NCI-H2107 (cell line): ENCODE measurements around the gene PIRT.
"Not testable (repeated sequence)": the region's sequence is repeated elsewhere in the genome, so short reads cannot be mapped to it uniquely, and the experiment has no call there.

ENCODE experiments used
- DNase-seq: peaks from one replicate; lab custom pipeline; 2025; lab: John Stamatoyannopoulos, UW

The PIRT gene

GRCh38 chr17:10837921-10838320 lies at the start of gene PIRT:
TSS of gene PIRT (minus strand) at chr17:10838087. CDS start at chr17:10825645, 12,442 bp downstream.
- DNase-seq: no peak

GRCh38 chr17:10881959-10882358 lies 44.1 kb upstream of the PIRT start:
- DNase-seq: no peak

GRCh38 chr17:10879190-10879836 lies 41.4 kb upstream of the PIRT start:
- DNase-seq: no peak

- DNase-seq: no peak
Measured at GRCh38 chr17:10875984-10876555, 38.2 kb upstream of the PIRT start.

- DNase-seq: no peak
Measured at GRCh38 chr17:10875430-10875851, 37.6 kb upstream of the PIRT start.

- no peak for DNase-seq
Measured at GRCh38 chr17:10871914-10872313, 34.0 kb upstream of the PIRT start.

GRCh38 chr17:10870336-10871050 lies 32.6 kb upstream of the PIRT start:
- DNase-seq: no peak

GRCh38 chr17:10868744-10869143 lies 30.9 kb upstream of the PIRT start:
- not testable (repeated sequence) for DNase-seq

GRCh38 chr17:10859051-10859450 lies 21.2 kb upstream of the PIRT start:
- no peak for DNase-seq

GRCh38 chr17:10857976-10858375 lies 20.1 kb upstream of the PIRT start:
- DNase-seq: no peak

GRCh38 chr17:10846636-10847035 lies 8.7 kb upstream of the PIRT start:
- DNase-seq: not testable (repeated sequence)

GRCh38 chr17:10845388-10845751 lies 7.5 kb upstream of the PIRT start:
- DNase-seq: no peak

- no peak for DNase-seq
Measured at GRCh38 chr17:10844621-10845387, 6.9 kb upstream of the PIRT start.

- DNase-seq: no peak
Measured at GRCh38 chr17:10843811-10844210, 5.9 kb upstream of the PIRT start.

- no peak for DNase-seq
Measured at GRCh38 chr17:10842658-10843057, 4.8 kb upstream of the PIRT start.

GRCh38 chr17:10838682-10839081 lies 795 bp upstream of the PIRT start:
- DNase-seq: no peak

GRCh38 chr17:10836966-10837590 lies 809 bp downstream of the PIRT start:
- no peak for DNase-seq

GRCh38 chr17:10836145-10836544 lies 1.7 kb downstream of the PIRT start:
- DNase-seq: no peak

- no peak for DNase-seq
Measured at GRCh38 chr17:10831696-10832095, 6.2 kb downstream of the PIRT start.

GRCh38 chr17:10827898-10828552 lies 9.9 kb downstream of the PIRT start:
- DNase-seq: no peak

GRCh38 chr17:10824874-10825273 lies 13.0 kb downstream of the PIRT start:
- no peak for DNase-seq

- no peak for DNase-seq
Measured at GRCh38 chr17:10821770-10822169, 16.1 kb downstream of the PIRT start.
